ENCODE results near the gene SLC5A8. TPM values are rescaled to one million over a fixed set of nuclear protein-coding genes. Genes with fewer than 3 reads are reported as not detected.

The SLC5A8 gene
- total and polyA plus RNA-seq, 2 donors (not counting 1 experiment from before 2014, with no cell fraction given) = not detected

DNA sequence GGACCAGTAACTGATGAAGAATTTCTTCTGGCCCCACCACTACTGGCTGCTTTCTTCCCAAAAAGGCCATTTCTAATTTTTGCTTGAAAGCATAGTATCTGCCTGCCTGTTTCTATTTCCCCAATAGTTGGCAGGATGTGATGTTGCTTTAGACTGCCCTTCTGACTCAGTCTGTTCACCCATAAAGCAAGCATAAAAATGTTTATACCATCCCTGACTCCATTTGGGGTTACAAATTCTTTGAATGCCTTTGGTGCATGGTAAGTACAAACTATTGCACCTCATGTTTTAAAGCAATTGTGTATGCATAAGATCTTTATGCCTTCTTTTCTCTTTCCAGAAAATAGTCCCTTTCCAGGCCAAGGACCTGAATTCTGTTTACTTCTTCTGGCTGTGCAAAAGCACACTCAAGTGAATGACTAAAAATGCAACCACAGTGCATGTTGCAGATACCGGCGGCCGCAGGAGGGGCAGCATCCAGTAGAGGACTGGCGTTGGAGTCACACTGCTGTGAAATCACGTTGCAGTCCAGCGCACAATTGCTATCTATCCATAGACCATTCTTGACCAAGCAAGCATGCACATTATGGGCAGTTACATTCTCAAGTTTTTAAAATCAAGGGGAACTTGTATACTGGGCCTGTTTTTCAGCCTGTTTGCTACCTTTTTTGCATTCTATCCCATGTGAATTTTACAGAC is 82.4 kb downstream of the SLC5A8 start:
- ATAC-seq (ENCODE audit: low read depth) (no peak), DNase-seq (no peak)
- H3K9ac ChIP-seq (ENCODE audit: low read length) = no peak overlapping the region
- H3K27ac ChIP-seq (ENCODE audit: low read length in 2 of 2) = no peak overlapping the region
- no peak for TF ChIP-seq CTCF (IDR thresholded peaks at IDR 0.05)
- TF ChIP-seq EZH2 (IDR thresholded peaks at IDR 0.05; ENCODE audit: borderline replicate concordance, insufficient read depth, low read depth, low read length, poor library complexity, severe bottlenecking) = no peak
- H3K9me3 ChIP-seq (ENCODE audit: control extremely low read depth in 1 of 3, control insufficient read depth in 2 of 3, insufficient read depth in 1 of 3, low read length in 2 of 3) = no peaks in the 10 kb centered on the region
- peaks cover 7% of the 10 kb centered on the region for H3K27me3 Mint-ChIP-seq
- no peak overlapping the region for H2AFZ ChIP-seq (ENCODE audit: insufficient read depth, low read depth, low read length, poor library complexity, severe bottlenecking)
- H3K4me3 ChIP-seq (ENCODE audit: control extremely low read depth in 1 of 5, extremely low read depth in 1 of 5, insufficient read depth in 1 of 5, low read depth in 2 of 5, low read length in 4 of 5) = no peak overlapping the region
- WGBS (ENCODE audit: insufficient coverage) = 90% methylated on average over 6 of the region's 6 CpGs
- H3K9me3 Mint-ChIP-seq (ENCODE audit: insufficient read depth) = no peaks in the 10 kb centered on the region
- no peaks in the 10 kb centered on the region for H4K20me1 ChIP-seq (ENCODE audit: control insufficient read depth, insufficient read depth, low read length, poor library complexity, severe bottlenecking)
- no peaks in the 10 kb centered on the region for H3K4me1 Mint-ChIP-seq
- no peak overlapping the region for H3K4me3 Mint-ChIP-seq
- peaks cover 0 to 3% (median 0%) of the 10 kb centered on the region in 4 experiments for H3K27me3 ChIP-seq (replicated peaks in 1 of 4; ENCODE audit: control extremely low read depth in 1 of 4, control insufficient read depth in 3 of 4, insufficient read depth in 4 of 4, low read length in 3 of 4)
- intact Hi-C loops (cut with micrococcal nuclease) = no loop called here
- H3K79me2 ChIP-seq (ENCODE audit: control insufficient read depth, insufficient read depth, low read length) = no peaks in the 10 kb centered on the region
- ChIA-PET POLR2A (no interaction called here), CTCF (no interaction called here)
- no peaks in the 10 kb centered on the region for H3K36me3 ChIP-seq (replicated peaks in 1 of 2; ENCODE audit: control extremely low read depth in 1 of 2, control insufficient read depth in 1 of 2, extremely low read depth in 1 of 2, insufficient read depth in 2 of 2, low read length in 1 of 2)
- no peak overlapping the region for H3K27ac Mint-ChIP-seq
- no peaks in the 10 kb centered on the region for H3K4me1 ChIP-seq (ENCODE audit: control insufficient read depth in 2 of 2, insufficient read depth in 2 of 2, low read length in 2 of 2)
- H3K4me2 ChIP-seq (replicated peaks; ENCODE audit: low read depth, low read length, poor library complexity, severe bottlenecking) = no peak overlapping the region

DNA sequence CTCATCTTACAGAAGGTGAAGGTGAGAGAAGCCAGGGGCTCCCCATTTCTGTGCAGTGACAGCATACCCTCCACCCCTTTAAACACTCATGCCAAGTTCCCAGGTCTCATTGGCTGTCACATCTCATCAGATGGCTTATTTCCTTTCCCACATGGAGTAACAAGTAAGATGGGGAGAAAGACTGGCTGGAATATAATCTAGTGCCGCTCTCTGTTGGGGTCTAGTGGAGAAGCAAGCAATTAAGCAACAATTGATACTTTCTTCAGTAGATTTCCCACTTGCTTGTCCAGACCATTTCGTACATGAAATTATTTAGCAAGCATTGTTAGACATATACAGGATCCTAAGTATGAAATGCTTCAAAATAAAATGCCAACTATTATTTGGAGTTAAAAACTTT is 92.2 kb downstream of the SLC5A8 start:
- POLR2A ChIA-PET = no interaction called here
- ATAC-seq (ENCODE audit: low read depth) = no peak
- no peak overlapping the region for H3K27ac Mint-ChIP-seq

More for the DNA sequence above, 92.2 kb downstream of the SLC5A8 start:
- intact Hi-C loops (cut with micrococcal nuclease) = no loop called here
- Histone ChIP-seq H3K4me1 (ENCODE audit: control insufficient read depth in 2 of 2, insufficient read depth in 2 of 2, low read length in 2 of 2) (no peaks in the 10 kb centered on the region), H3K27ac (ENCODE audit: low read length in 2 of 2) (no peak overlapping the region), H3K27me3 (replicated peaks in 1 of 4; ENCODE audit: control extremely low read depth in 1 of 4, control insufficient read depth in 3 of 4, insufficient read depth in 4 of 4, low read length in 3 of 4) (no peaks in the 10 kb centered on the region), H3K4me3 (ENCODE audit: control extremely low read depth in 1 of 5, extremely low read depth in 1 of 5, insufficient read depth in 1 of 5, low read depth in 2 of 5, low read length in 4 of 5) (no peak overlapping the region), H2AFZ (ENCODE audit: insufficient read depth, low read depth, low read length, poor library complexity, severe bottlenecking) (no peak overlapping the region), H4K20me1 (ENCODE audit: control insufficient read depth, insufficient read depth, low read length, poor library complexity, severe bottlenecking) (no peaks in the 10 kb centered on the region), H3K9ac (ENCODE audit: low read length) (no peak overlapping the region), H3K9me3 (ENCODE audit: control extremely low read depth in 1 of 3, control insufficient read depth in 2 of 3, insufficient read depth in 1 of 3, low read length in 2 of 3) (peaks cover 0 to 2% (median 0%) of the 10 kb centered on the region in 3 donors), H3K4me2 (replicated peaks; ENCODE audit: low read depth, low read length, poor library complexity, severe bottlenecking) (no peak overlapping the region), H3K36me3 (replicated peaks in 1 of 2; ENCODE audit: control extremely low read depth in 1 of 2, control insufficient read depth in 1 of 2, extremely low read depth in 1 of 2, insufficient read depth in 2 of 2, low read length in 1 of 2) (no peaks in the 10 kb centered on the region), H3K79me2 (ENCODE audit: control insufficient read depth, insufficient read depth, low read length) (no peaks in the 10 kb centered on the region)
- no peaks in the 10 kb centered on the region for H3K27me3 Mint-ChIP-seq
- TF ChIP-seq EZH2 (IDR thresholded peaks at IDR 0.05; ENCODE audit: borderline replicate concordance, insufficient read depth, low read depth, low read length, poor library complexity, severe bottlenecking) = no peak
- DNase-seq = no peak
- H3K9me3 Mint-ChIP-seq (ENCODE audit: insufficient read depth) = no peaks in the 10 kb centered on the region
- no peaks in the 10 kb centered on the region for H3K4me1 Mint-ChIP-seq
- no peak overlapping the region for H3K4me3 Mint-ChIP-seq
- CTCF ChIA-PET = no interaction called here
- WGBS (ENCODE audit: insufficient coverage) = no CpG with 5 or more reads among the region's 2 CpGs
